Measurements from ENCODE around the gene GNAO1. TPM values are rescaled to one million over a fixed set of nuclear protein-coding genes. Genes with fewer than 3 reads are reported as not detected.

The GNAO1 gene
- total and polyA plus RNA-seq, 2 experiments from 2014 or later = 2.7 to 2.8 TPM

DNA sequence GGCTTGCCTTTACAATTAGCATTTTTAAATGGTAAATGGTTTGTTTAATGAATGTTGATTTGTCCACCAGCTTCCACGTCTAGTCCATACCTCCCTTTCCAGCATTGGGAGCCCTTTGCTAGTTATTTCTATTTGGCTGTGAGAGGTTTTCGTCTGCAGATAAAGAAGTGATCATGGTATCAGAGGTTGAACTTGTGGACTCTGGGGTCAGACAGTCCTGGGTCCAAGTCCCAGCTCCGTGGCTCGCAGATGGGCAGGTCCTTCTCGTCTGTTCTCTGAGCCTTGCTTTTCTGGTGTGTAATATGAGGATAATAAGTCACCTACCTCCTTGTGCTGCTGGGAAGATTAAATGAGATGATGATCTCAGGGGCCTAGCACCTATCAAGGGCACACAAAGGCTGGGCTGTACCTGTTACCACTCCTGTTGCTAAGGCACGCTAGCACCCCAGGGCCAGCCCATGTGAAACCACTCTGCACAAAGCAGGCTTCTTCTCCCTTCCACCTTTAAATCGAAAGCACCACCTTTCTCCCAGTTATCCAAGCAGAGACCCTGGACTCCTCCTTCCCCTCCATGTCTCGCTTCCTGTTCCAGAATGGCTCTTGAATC is 103.9 kb downstream of the GNAO1 start:
- TF ChIP-seq, protein P1, sequence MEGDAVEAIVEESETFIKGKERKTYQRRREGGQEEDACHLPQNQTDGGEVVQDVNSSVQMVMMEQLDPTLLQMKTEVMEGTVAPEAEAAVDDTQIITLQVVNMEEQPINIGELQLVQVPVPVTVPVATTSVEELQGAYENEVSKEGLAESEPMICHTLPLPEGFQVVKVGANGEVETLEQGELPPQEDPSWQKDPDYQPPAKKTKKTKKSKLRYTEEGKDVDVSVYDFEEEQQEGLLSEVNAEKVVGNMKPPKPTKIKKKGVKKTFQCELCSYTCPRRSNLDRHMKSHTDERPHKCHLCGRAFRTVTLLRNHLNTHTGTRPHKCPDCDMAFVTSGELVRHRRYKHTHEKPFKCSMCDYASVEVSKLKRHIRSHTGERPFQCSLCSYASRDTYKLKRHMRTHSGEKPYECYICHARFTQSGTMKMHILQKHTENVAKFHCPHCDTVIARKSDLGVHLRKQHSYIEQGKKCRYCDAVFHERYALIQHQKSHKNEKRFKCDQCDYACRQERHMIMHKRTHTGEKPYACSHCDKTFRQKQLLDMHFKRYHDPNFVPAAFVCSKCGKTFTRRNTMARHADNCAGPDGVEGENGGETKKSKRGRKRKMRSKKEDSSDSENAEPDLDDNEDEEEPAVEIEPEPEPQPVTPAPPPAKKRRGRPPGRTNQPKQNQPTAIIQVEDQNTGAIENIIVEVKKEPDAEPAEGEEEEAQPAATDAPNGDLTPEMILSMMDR (IDR thresholded peaks at IDR 0.05; ENCODE audit: low read depth, low read length) = no peak
- Histone ChIP-seq H3K4me1 (ENCODE audit: low read depth) (peaks cover 32% of the 10 kb centered on the region), H3K27ac (peak overlapping the region; percentile 81), H3K36me3 (no peaks in the 10 kb centered on the region), H3K9me3 (ENCODE audit: low read depth) (no peaks in the 10 kb centered on the region), H3K27me3 (no peaks in the 10 kb centered on the region), H3K4me3 (no peak overlapping the region)
- no peak for DNase-seq (ENCODE audit: low read depth in 1 of 2, low spot score in 1 of 2)

DNA sequence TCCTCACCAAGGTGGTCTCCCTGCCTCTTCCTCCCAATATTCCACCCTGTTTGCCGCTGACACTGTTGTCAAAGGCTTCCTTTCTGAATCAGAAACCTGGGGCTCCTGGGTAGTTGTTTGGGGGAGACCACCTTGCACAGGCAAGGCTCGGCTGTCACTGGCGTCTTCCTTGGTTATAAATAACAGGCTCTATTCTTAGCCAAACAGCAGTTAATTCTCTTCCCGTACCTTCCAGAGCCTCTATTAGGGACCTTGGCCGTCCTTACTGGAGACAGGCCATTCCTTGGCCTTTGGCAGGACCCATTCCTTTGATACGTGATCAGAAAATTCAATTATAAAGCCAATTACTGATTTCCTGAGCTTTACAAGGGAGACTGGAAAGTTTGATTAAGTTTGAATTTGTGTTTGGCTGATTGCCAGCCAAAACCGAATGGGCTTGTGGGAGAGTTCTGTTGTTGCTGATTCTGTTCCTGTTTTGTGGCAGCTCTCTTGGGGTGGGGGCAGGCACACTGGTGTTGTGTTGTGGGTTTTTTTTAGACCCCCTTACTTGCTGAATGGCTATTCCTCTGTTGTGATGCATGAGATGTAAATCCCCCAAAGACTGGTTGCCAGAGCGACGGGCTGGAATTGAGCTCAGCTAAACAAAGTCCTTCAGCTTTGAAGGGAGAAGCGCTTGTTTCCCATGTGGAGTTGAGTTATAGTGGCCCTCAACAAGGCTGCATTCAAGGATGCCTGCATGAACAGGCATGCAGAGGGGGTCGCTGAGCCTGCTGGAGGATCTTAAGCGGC is 104.6 kb downstream of the GNAO1 start:
- H3K4me3 ChIP-seq = no peak overlapping the region
- DNase-seq (ENCODE audit: low read depth in 1 of 2, low spot score in 1 of 2) = peak in 1 of 2 donors; percentile 30
- TF ChIP-seq, protein P1 (IDR thresholded peaks at IDR 0.05; ENCODE audit: low read depth, low read length) = no peak
- H3K9me3 ChIP-seq (ENCODE audit: low read depth) = no peaks in the 10 kb centered on the region
- H3K27ac ChIP-seq = peak overlapping the region; percentile 81
- no peaks in the 10 kb centered on the region for H3K36me3 ChIP-seq
- H3K4me1 ChIP-seq (ENCODE audit: low read depth) = peaks cover 30% of the 10 kb centered on the region
- no peaks in the 10 kb centered on the region for H3K27me3 ChIP-seq

DNA sequence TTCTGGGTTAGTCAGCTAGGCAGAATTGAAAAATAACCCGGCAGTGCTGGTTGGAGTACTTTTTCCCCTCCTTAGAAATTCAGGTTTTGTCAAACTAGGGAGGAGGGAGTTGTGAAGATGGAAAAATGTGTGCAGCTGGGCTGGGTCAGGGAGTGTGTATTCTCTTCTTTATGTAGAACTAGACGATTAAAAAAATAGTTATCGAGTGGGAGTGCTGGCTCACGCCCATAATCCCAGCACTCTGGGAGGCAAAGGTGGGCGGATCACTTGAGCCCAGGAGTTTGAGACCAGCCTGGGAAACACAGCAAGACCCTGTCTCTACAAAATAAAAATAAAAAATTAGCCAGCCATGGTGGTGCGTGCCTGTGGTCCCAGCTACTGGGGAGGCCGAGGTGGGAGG is 106.4 kb downstream of the GNAO1 start:
- Histone ChIP-seq H3K4me3 (no peak overlapping the region), H3K27me3 (no peaks in the 10 kb centered on the region), H3K27ac (no peak overlapping the region), H3K36me3 (no peaks in the 10 kb centered on the region), H3K4me1 (ENCODE audit: low read depth) (peaks cover 35% of the 10 kb centered on the region), H3K9me3 (ENCODE audit: low read depth) (no peaks in the 10 kb centered on the region)
- DNase-seq (ENCODE audit: low read depth in 1 of 2, low spot score in 1 of 2) = no peak
- TF ChIP-seq, protein P1 (IDR thresholded peaks at IDR 0.05; ENCODE audit: low read depth, low read length) = no peak

DNA sequence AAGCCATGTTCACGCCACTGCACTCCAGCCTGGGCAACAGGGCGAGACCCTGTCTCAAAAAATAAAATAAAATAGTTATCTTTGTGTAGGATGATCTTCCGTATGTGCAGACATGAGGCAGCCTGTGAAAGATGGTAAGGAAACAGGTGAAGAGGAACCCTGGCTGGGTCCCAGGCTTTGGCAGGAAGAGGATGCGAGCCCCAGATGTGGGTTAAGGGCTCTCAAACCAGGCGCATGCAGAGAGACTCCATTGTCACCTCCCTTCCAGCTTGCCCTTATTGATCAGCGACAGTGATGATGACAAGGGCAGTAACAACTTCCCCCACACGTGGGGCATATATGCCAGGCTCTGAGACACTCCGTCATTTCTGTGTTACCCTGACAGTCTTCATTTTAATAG is 106.8 kb downstream of the GNAO1 start:
- Histone ChIP-seq H3K4me1 (ENCODE audit: low read depth) (peaks cover 35% of the 10 kb centered on the region), H3K36me3 (no peaks in the 10 kb centered on the region), H3K27me3 (no peaks in the 10 kb centered on the region), H3K27ac (no peak overlapping the region), H3K9me3 (ENCODE audit: low read depth) (no peaks in the 10 kb centered on the region), H3K4me3 (no peak overlapping the region)
- TF ChIP-seq, protein P1 (IDR thresholded peaks at IDR 0.05; ENCODE audit: low read depth, low read length) = no peak
- no peak for DNase-seq (ENCODE audit: low read depth in 1 of 2, low spot score in 1 of 2)

DNA sequence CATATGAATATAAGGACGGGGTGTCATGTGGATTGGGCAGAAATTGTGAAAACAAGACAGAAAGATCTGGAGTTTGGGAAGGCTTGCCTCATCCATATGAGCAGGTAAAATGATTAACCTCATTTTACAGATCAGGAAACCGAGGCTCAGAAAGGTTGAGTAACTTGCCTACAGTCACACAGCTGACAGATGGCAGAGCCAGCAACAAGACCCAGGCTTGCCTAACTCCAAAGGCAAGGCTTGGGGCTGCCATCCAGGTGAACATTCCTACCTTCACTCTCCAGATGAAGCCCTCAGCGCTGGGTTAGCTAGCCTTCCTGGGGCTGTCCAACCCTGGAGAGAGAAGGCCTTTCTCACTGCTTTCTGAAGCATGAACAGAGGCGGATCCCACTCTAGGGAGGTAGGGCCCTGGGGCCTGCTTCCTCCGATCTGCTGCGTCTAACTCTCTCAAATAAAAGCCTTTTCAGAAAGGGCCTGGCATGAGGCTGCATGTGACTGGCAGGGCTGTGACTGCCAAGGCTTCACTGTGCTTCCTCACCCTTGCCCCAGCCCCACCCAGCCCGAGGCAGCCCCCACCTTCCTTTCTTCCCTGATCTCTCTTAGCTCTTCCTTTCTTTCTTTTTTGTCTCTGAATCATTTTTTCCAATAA is 107.8 kb downstream of the GNAO1 start:
- TF ChIP-seq, protein P1 (IDR thresholded peaks at IDR 0.05; ENCODE audit: low read depth, low read length) = no peak

More for the DNA sequence above, 107.8 kb downstream of the GNAO1 start:
- H3K9me3 ChIP-seq (ENCODE audit: low read depth) = no peaks in the 10 kb centered on the region
- no peak overlapping the region for H3K27ac ChIP-seq
- H3K4me3 ChIP-seq = no peak overlapping the region
- no peak for DNase-seq (ENCODE audit: low read depth in 1 of 2, low spot score in 1 of 2)
- H3K4me1 ChIP-seq (ENCODE audit: low read depth) = peaks cover 33% of the 10 kb centered on the region
- H3K27me3 ChIP-seq = no peaks in the 10 kb centered on the region
- no peaks in the 10 kb centered on the region for H3K36me3 ChIP-seq

All from cardiac muscle cell (in vitro differentiated cells and primary cell).